Measurements from ENCODE around the gene PIEZO1. TPM values are rescaled to one million over a fixed set of nuclear protein-coding genes. Genes with fewer than 3 reads are reported as not detected.
"Not testable (repeated sequence)": the region's sequence is repeated elsewhere in the genome, so short reads cannot be mapped to it uniquely, and the experiment has no call there.

The PIEZO1 gene
- total RNA-seq, 2 experiments from 2014 or later = 105 to 126 TPM

DNA sequence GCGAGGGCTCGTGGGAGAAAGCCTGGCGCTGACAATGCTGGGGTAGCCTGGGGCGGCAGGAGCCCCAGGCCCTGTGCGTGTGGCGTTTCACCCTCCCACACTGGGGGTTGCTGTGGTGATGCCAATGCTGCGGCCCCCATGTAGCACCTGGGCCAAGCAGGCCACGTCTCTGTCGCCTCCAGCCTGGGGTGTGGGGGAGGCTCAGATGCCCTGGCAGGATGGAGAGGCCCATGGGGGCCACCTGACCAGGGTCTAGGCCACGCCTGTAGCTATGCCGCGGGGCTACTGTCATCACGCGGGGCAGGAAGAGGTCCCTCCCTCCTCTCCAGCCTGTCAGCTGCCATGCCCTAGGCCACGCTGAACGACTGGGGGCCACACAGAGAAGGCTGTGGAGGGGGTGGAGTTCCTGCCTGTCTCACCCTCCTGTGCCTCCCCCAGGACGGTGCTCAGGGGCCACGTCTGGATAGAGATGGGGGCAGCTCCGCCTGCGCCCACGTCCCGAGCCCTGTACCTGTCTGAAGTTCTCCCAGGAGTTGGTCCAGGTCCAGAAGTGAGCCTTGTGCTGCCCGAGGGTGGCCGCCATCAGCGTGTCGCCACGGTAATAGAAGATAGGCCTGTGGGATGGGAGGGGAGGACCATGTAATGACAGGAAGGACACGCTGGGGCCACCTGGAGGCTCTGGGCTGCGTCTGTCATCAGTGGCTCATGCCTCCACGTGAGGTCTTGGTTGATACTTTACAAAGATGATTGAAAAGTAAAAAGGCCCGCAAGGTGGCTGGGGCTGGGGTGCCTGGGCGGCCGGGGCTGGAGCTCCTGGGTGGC is 39.4 kb upstream of the PIEZO1 start:
- no peak for ATAC-seq
- Mint-ChIP-seq H3K27me3 (no peaks in the 10 kb centered on the region), H3K4me1 (no peaks in the 10 kb centered on the region), H3K27ac (no peak overlapping the region), H3K4me3 (no peak overlapping the region), H3K9me3 (ENCODE audit: low read depth) (no peaks in the 10 kb centered on the region), H3K36me3 (ENCODE audit: low read depth) (no peaks in the 10 kb centered on the region)
- intact Hi-C loops (cut with DNase I, micrococcal nuclease) = no loop called here
- CTCF ChIA-PET = no interaction called here
- POLR2A ChIA-PET = no interaction called here
- DNase-seq = no peak

GRCh38 chr16:88823646-88824045 is 38.6 kb upstream of the PIEZO1 start:
- H3K4me3 Mint-ChIP-seq; POLR2A ChIA-PET; intact Hi-C loops (cut with DNase I, micrococcal nuclease); CTCF ChIA-PET; H3K27me3 Mint-ChIP-seq; H3K4me1 Mint-ChIP-seq; H3K36me3 Mint-ChIP-seq (ENCODE audit: low read depth); ATAC-seq; H3K27ac Mint-ChIP-seq; H3K9me3 Mint-ChIP-seq (ENCODE audit: low read depth); DNase-seq: not testable (repeated sequence)

- H3K27me3 Mint-ChIP-seq = no peaks in the 10 kb centered on the region
- H3K4me3 Mint-ChIP-seq = no peak overlapping the region
- no peak overlapping the region for H3K27ac Mint-ChIP-seq
- no peaks in the 10 kb centered on the region for H3K9me3 Mint-ChIP-seq (ENCODE audit: low read depth)
- no peaks in the 10 kb centered on the region for H3K36me3 Mint-ChIP-seq (ENCODE audit: low read depth)
- ATAC-seq = no peak
- intact Hi-C loops (cut with DNase I, micrococcal nuclease) = no loop called here
- POLR2A ChIA-PET = no interaction called here
- no peaks in the 10 kb centered on the region for H3K4me1 Mint-ChIP-seq
- DNase-seq = no peak
- CTCF ChIA-PET = interaction anchor here (0.7 kb wide), 1 partner anchor 36 kb away, joined by 5 read pairs; no protein-coding TSS in a partner anchor
These were observed 37.4 kb upstream of the PIEZO1 start for GRCh38 chr16:88822281-88823040.

GRCh38 chr16:88821168-88821850 is 36.3 kb upstream of the PIEZO1 start:
- no peak for ATAC-seq
- Mint-ChIP-seq H3K4me1 (no peaks in the 10 kb centered on the region), H3K9me3 (ENCODE audit: low read depth) (no peaks in the 10 kb centered on the region), H3K4me3 (no peak overlapping the region), H3K27me3 (no peaks in the 10 kb centered on the region), H3K36me3 (ENCODE audit: low read depth) (no peaks in the 10 kb centered on the region), H3K27ac (no peak overlapping the region)
- intact Hi-C loops (cut with DNase I, micrococcal nuclease) = no loop called here
- no peak for DNase-seq
- ChIA-PET POLR2A (no interaction called here), CTCF (no interaction called here)

GRCh38 chr16:88820385-88821025 is 35.5 kb upstream of the PIEZO1 start:
- DNase-seq (no peak), ATAC-seq (no peak)
- H3K27me3 Mint-ChIP-seq = no peaks in the 10 kb centered on the region
- ChIA-PET CTCF (interaction anchor here (1.0 kb wide), 1 partner anchor 394 kb away, joined by 3 read pairs; no protein-coding TSS in a partner anchor), POLR2A (no interaction called here)
- H3K4me1 Mint-ChIP-seq = no peaks in the 10 kb centered on the region
- intact Hi-C loops (cut with DNase I, micrococcal nuclease) = no loop called here
- H3K9me3 Mint-ChIP-seq (ENCODE audit: low read depth) = no peaks in the 10 kb centered on the region
- no peak overlapping the region for H3K4me3 Mint-ChIP-seq
- no peaks in the 10 kb centered on the region for H3K36me3 Mint-ChIP-seq (ENCODE audit: low read depth)
- H3K27ac Mint-ChIP-seq = no peak overlapping the region

DNA sequence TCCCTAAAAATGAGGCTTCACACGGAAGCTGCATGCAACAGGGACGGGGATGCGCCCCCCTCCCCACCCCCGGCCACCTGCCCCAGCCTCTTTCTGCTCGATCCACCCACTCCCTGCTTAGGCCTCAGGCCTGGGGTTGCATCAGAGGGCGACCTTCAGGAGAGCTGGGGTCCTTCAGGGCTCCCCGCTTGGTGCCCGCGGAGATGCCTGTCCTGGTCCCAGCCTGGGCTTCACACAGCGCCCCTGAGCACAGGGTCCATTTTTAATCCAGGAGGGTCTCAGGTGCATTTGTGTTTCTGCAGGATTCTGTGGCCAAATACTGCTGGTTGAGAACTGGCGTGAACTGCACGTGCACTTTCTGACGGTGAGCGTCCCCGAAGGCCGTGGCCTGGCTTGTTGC is 34.1 kb upstream of the PIEZO1 start:
- intact Hi-C loops (cut with DNase I, micrococcal nuclease) = loop anchor here in 1 of 2 experiments (5.0 kb wide), 1 partner anchor 398 kb away; the partner anchor contains the start of gene ZNF778
- DNase-seq (no peak), ATAC-seq (no peak)
- ChIA-PET POLR2A (no interaction called here), CTCF (no interaction called here)
- no peaks in the 10 kb centered on the region for H3K9me3 Mint-ChIP-seq (ENCODE audit: low read depth)
- H3K36me3 Mint-ChIP-seq (ENCODE audit: low read depth) = no peaks in the 10 kb centered on the region
- no peaks in the 10 kb centered on the region for H3K4me1 Mint-ChIP-seq
- H3K4me3 Mint-ChIP-seq = no peak overlapping the region
- no peak overlapping the region for H3K27ac Mint-ChIP-seq
- no peaks in the 10 kb centered on the region for H3K27me3 Mint-ChIP-seq

- H3K27me3 Mint-ChIP-seq = no peaks in the 10 kb centered on the region
- POLR2A ChIA-PET = no interaction called here
- CTCF ChIA-PET = interaction anchor here (0.8 kb wide), 1 partner anchor 28 kb away, joined by 3 read pairs; no protein-coding TSS in a partner anchor
These were observed 33.5 kb upstream of the PIEZO1 start for GRCh38 chr16:88818575-88818874.

GRCh38 chr16:88817785-88818574 is 33.0 kb upstream of the PIEZO1 start:
- no peaks in the 10 kb centered on the region for H3K9me3 Mint-ChIP-seq (ENCODE audit: low read depth)
- no peaks in the 10 kb centered on the region for H3K36me3 Mint-ChIP-seq (ENCODE audit: low read depth)
- H3K4me1 Mint-ChIP-seq = peaks cover 2% of the 10 kb centered on the region
- ATAC-seq (no peak), DNase-seq (no peak)
- H3K27ac Mint-ChIP-seq = no peak overlapping the region
- intact Hi-C loops (cut with DNase I, micrococcal nuclease) = loop anchor here in 1 of 2 experiments (5.0 kb wide), 1 partner anchor 399 kb away; the partner anchor contains the start of gene ZNF778
- CTCF ChIA-PET = interaction anchor here (0.8 kb wide), 1 partner anchor 28 kb away, joined by 3 read pairs; no protein-coding TSS in a partner anchor
- H3K27me3 Mint-ChIP-seq = no peaks in the 10 kb centered on the region
- no peak overlapping the region for H3K4me3 Mint-ChIP-seq
- POLR2A ChIA-PET = no interaction called here

More at GRCh38 chr16:88818575-88818874, 33.5 kb upstream of the PIEZO1 start:
- Mint-ChIP-seq H3K9me3 (ENCODE audit: low read depth) (no peaks in the 10 kb centered on the region), H3K27ac (no peak overlapping the region), H3K4me3 (no peak overlapping the region), H3K36me3 (ENCODE audit: low read depth) (no peaks in the 10 kb centered on the region), H3K4me1 (peaks cover 2% of the 10 kb centered on the region)
- DNase-seq = no peak
- intact Hi-C loops (cut with DNase I, micrococcal nuclease) = loop anchor here in 1 of 2 experiments (5.0 kb wide), 1 partner anchor 399 kb away; the partner anchor contains the start of gene ZNF778
- no peak for ATAC-seq

GRCh38 chr16:88816736-88817535 is 31.9 kb upstream of the PIEZO1 start:
- no peak overlapping the region for H3K4me3 Mint-ChIP-seq
- H3K27me3 Mint-ChIP-seq = no peaks in the 10 kb centered on the region
- CTCF ChIA-PET = interaction anchor here (2.3 kb wide), 1 partner anchor 41 kb away, joined by 17 read pairs; the partner anchor contains the start of genes GALNS and TRAPPC2L
- H3K27ac Mint-ChIP-seq = no peak overlapping the region
- H3K9me3 Mint-ChIP-seq (ENCODE audit: low read depth) = no peaks in the 10 kb centered on the region
- no peak for DNase-seq
- ATAC-seq = no peak
- POLR2A ChIA-PET = no interaction called here
- intact Hi-C loops (cut with DNase I, micrococcal nuclease) = loop anchor here (1.0 to 5.0 kb wide), 4 partner anchors 40 to 400 kb away; partner anchors contain the start of genes TRAPPC2L (in 1 of the 2) and ZNF778 (in 1 of the 2)
- H3K36me3 Mint-ChIP-seq (ENCODE audit: low read depth) = no peaks in the 10 kb centered on the region
- H3K4me1 Mint-ChIP-seq = peaks cover 5% of the 10 kb centered on the region

All from activated CD4-positive, alpha-beta T cell treated with anti-CD3 and anti-CD28 coated beads for 36 hours (primary cell).